Panc1 (cell line): Measurements from ENCODE around the gene HOXA7.

Experiments
- CTCF ChIP-seq: fragments of 450-650 bp; IDR thresholded peaks from 2 replicates; pipeline ENCODE4 v1.5.1; 2017; ENCODE audit warnings: mild to moderate bottlenecking
- REST ChIP-seq, 2 experiments: IDR thresholded peaks; 2 replicates each; pipeline ENCODE4 v1.6.1; 2011 to 2012; ENCODE audit warnings: low read depth in 2 of 2, control low read depth in 1 of 2, low read length in 1 of 2, mild to moderate bottlenecking in 1 of 2, moderate library complexity in 1 of 2; ENCODE audit not compliant: insufficient read depth in 1 of 2
- SIN3A ChIP-seq: IDR thresholded peaks from 2 replicates; pipeline ENCODE4 v1.6.1; 2012; ENCODE audit warnings: low read depth, mild to moderate bottlenecking, low read length, moderate library complexity, borderline replicate concordance; ENCODE audit not compliant: insufficient read depth
- TCF7L2 ChIP-seq: IDR thresholded peaks from 2 replicates; pipeline ENCODE4 v1.6.1; 2011; ENCODE audit warnings: mild to moderate bottlenecking, low read depth, low read length, inconsistent platforms

GRCh38 chr7:27194686-27195379 lies 38.4 kb upstream of the HOXA7 start:
- TF ChIP-seq CTCF (no peak), REST (IDR thresholded peaks at IDR 0.05; ENCODE audit: insufficient read depth in 1 of 2, low read depth in 2 of 2, low read length in 1 of 2) (no peak), SIN3A (no peak), TCF7L2 (no peak)
